GM12891 (cell line): ENCODE data around the gene STAP1.

Experiments used
- PAX5 ChIP-seq: IDR thresholded peaks from 2 replicates; pipeline ENCODE4 v1.6.1; 2011; ENCODE audit warnings: low read length, moderate library complexity, mild to moderate bottlenecking; ENCODE audit not compliant: insufficient read depth, severe bottlenecking
- POLR2A ChIP-seq: IDR thresholded peaks from 2 replicates; pipeline ENCODE4 v1.6.1; 2011; ENCODE audit warnings: low read depth, low read length, control low read depth
- POLR2AphosphoS5 ChIP-seq: IDR thresholded peaks from 2 replicates; pipeline ENCODE4 v1.6.1; 2011; ENCODE audit warnings: low read depth, low read length, control low read depth

DNA sequence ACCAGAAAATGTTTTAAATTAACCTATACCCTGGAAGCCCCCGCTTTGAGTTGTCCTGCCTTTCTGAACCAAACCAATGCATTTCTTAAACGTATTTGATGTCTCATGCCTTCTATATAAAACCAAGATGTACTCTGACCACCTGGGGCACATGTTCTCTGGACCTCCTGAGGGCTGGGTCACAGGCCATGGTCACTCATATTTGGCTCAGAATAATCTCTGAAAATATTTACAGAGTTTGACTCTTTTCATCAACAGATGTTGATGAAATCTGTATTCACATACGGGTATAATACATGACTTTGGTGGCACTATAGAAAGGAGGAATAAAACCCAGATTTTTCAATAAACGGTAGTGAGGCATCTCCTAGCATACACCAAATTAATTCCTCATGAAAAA lies 55.7 kb downstream of the STAP1 start:
- TF ChIP-seq POLR2A, result no peak
- TF ChIP-seq POLR2AphosphoS5, result no peak
- no peak for TF ChIP-seq PAX5
